Activated naive CD4-positive, alpha-beta T cell treated with anti-CD3 and anti-CD28 coated beads, Interleukin-2, amount 10 ng/mL, durations not matched to agents 7 days and 5 days (primary cell): Measurements from ENCODE around the gene COQ10A.

ENCODE experiments used
- CTCF ChIA-PET: fragments of 350-600 bp; sonication (Branson Sonifier 250); formaldehyde crosslinking; loops from one replicate; lab custom pipeline; 2021; ENCODE audit warnings: antibody characterized with exemption; lab: Charles Lee
- DNase-seq: peaks from one replicate; pipeline ENCODE4 v3.0.0-alpha.2; 2020
- H3K27ac Mint-ChIP-seq: one replicate; pipeline ENCODE4 v1.8.0; 2021; ENCODE audit warnings: mild to moderate bottlenecking, moderate library complexity, mixed read lengths
- H3K27me3 Mint-ChIP-seq: one replicate; pipeline ENCODE4 v1.8.0; 2021; ENCODE audit warnings: mild to moderate bottlenecking, mixed read lengths
- H3K36me3 Mint-ChIP-seq: one replicate; pipeline ENCODE4 v1.8.0; 2021; ENCODE audit warnings: mixed read lengths
- H3K4me1 Mint-ChIP-seq: one replicate; pipeline ENCODE4 v1.8.0; 2021; ENCODE audit warnings: mixed read lengths
- H3K4me3 Mint-ChIP-seq: one replicate; pipeline ENCODE4 v1.8.0; 2021; ENCODE audit warnings: mild to moderate bottlenecking, moderate library complexity, mixed read lengths
- H3K9me3 Mint-ChIP-seq: one replicate; pipeline ENCODE4 v1.8.0; 2021; ENCODE audit warnings: mixed read lengths

COQ10A gene

GRCh38 chr12:56299308-56299852 is 32.6 kb downstream of the COQ10A start:
- peak; percentile 47 for DNase-seq
- Mint-ChIP-seq H3K36me3 (peaks cover 18% of the 10 kb centered on the region), H3K27ac (peak overlapping the region; percentile 96), H3K9me3 (no peaks in the 10 kb centered on the region), H3K4me3 (peak overlapping the region; percentile 86), H3K27me3 (no peaks in the 10 kb centered on the region), H3K4me1 (peaks cover 53% of the 10 kb centered on the region)
- CTCF ChIA-PET, result interaction anchor here (1.0 to 1.7 kb wide), 5 partner anchors 10 to 165 kb away, joined by 3 to 8 read pairs (median 4); partner anchors contain the start of genes CNPY2 and PAN2

DNA sequence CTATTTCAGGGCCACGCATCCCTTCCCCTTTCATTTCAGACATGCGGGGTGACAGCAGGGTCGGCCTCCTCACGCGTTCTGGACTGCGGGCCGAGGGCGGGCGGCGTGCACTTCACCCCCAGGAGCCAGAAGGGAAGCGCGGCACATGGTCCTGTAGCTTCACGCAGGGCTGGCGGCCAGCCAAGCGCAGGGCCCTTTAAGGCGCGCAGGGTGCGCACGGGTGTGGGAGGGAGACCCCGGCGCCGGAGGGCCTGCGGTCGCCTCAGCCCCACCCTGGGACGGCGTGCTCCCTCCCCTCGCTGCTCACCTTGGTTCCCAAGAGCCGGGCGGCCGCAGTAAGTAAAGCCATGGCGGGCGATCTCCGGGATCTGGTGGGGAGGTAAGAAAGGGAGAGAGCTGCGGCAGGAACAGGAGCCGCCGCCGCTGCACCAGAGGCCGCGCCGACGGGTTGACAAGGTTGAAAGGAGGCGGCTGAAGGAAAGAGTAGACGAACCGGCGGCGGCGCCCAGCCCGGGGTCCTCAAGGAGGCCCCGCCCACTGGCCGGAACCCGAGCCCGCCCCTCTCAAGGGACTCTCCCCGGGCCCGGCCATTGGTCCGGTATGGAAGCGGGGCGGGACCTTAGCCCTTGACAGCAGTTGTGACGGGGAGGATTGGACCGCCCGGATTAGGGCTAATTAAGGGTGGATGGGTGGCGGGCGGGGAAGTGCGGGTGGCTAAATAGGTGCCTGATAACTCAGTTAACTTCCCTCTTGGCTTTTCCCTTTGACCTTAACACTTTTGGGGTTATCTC is 33.3 kb downstream of the COQ10A start, which contains the start of gene CS:
TSS of gene CS (minus strand) at position 478 of the 791 bp plus-strand sequence. CDS start at position 349, 129 bp downstream.
- H3K4me3 Mint-ChIP-seq, result peak within 1 kb of the TSS; percentile 86
- H3K9me3 Mint-ChIP-seq, result no peaks in the 10 kb centered on the region
- H3K27me3 Mint-ChIP-seq, result no peaks in the 10 kb centered on the region
- H3K27ac Mint-ChIP-seq, result peak within 1 kb of the TSS; percentile 96
- CTCF ChIA-PET, result interaction anchor here (0.9 to 1.7 kb wide), 8 partner anchors 16 to 164 kb away, joined by 3 to 4 read pairs (median 3); partner anchors contain the start of genes ANKRD52 and CNPY2
- peak; percentile 99 for DNase-seq
- H3K36me3 Mint-ChIP-seq, result peaks cover 18% of the 10 kb centered on the region
- H3K4me1 Mint-ChIP-seq, result peaks cover 51% of the 10 kb centered on the region

GRCh38 chr12:56300644-56301464 is 34.1 kb downstream of the COQ10A start:
- peaks cover 21% of the 10 kb centered on the region for H3K36me3 Mint-ChIP-seq
- peak overlapping the region; percentile 96 for H3K27ac Mint-ChIP-seq
- H3K27me3 Mint-ChIP-seq, result no peaks in the 10 kb centered on the region
- H3K4me1 Mint-ChIP-seq, result peaks cover 51% of the 10 kb centered on the region
- H3K4me3 Mint-ChIP-seq, result peak overlapping the region; percentile 86
- CTCF ChIA-PET, result interaction anchor here (0.7 to 1.5 kb wide), 7 partner anchors 15 to 107 kb away, joined by 3 to 4 read pairs (median 3); partner anchors contain the start of genes ANKRD52, CNPY2 and COQ10A
- no peaks in the 10 kb centered on the region for H3K9me3 Mint-ChIP-seq
- no peak for DNase-seq

GRCh38 chr12:56304276-56304675 is 37.5 kb downstream of the COQ10A start:
- CTCF ChIA-PET, result interaction anchor here (0.9 to 1.7 kb wide), 2 partner anchors 11 to 23 kb away, joined by 4 to 7 read pairs; partner anchors contain the start of gene CNPY2
- H3K9me3 Mint-ChIP-seq, result no peaks in the 10 kb centered on the region
- H3K4me3 Mint-ChIP-seq, result no peak overlapping the region
- DNase-seq, result no peak
- H3K36me3 Mint-ChIP-seq, result peaks cover 3% of the 10 kb centered on the region
- H3K27ac Mint-ChIP-seq, result no peak overlapping the region
- no peaks in the 10 kb centered on the region for H3K27me3 Mint-ChIP-seq
- peaks cover 20% of the 10 kb centered on the region for H3K4me1 Mint-ChIP-seq

DNA sequence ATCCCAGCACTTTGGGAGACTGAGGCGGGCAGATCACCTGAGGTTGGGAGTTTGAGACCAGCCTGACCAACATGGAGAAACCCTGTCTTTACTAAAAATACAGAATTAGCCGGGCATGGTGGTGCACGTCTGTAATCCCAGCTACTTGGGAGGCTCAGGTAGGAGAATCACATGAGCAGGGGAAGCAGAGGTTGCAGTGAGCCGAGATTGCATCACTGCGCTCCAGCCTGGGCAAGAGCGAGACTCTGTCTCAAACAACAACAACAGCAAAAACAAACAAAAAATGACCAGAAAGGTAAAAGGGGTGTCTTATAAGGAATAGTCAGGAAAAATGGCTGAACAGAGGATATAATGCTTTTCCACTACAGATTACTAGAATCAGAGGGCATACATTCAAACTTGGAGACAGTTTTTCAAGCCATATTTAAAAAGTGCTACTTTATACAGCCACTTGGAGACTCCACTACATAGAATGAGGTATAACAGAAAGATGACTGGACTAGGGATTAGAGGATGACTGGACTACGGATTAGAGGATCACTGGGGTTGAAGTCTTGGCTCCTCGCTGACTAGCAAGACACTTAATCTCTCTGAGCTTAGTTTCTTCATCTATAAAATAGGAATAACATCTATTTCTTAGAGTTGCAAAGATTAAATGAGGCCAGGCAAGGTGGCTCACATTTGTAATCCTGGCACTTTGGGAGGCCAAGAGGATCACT is 38.3 kb downstream of the COQ10A start:
- Mint-ChIP-seq H3K4me3 (no peak overlapping the region), H3K27ac (no peak overlapping the region), H3K36me3 (peaks cover 6% of the 10 kb centered on the region), H3K27me3 (no peaks in the 10 kb centered on the region), H3K4me1 (peaks cover 20% of the 10 kb centered on the region), H3K9me3 (no peaks in the 10 kb centered on the region)
- no peak for DNase-seq
- CTCF ChIA-PET, result interaction anchor here (0.9 to 1.7 kb wide), 2 partner anchors 11 to 23 kb away, joined by 4 to 7 read pairs; partner anchors contain the start of gene CNPY2

DNA sequence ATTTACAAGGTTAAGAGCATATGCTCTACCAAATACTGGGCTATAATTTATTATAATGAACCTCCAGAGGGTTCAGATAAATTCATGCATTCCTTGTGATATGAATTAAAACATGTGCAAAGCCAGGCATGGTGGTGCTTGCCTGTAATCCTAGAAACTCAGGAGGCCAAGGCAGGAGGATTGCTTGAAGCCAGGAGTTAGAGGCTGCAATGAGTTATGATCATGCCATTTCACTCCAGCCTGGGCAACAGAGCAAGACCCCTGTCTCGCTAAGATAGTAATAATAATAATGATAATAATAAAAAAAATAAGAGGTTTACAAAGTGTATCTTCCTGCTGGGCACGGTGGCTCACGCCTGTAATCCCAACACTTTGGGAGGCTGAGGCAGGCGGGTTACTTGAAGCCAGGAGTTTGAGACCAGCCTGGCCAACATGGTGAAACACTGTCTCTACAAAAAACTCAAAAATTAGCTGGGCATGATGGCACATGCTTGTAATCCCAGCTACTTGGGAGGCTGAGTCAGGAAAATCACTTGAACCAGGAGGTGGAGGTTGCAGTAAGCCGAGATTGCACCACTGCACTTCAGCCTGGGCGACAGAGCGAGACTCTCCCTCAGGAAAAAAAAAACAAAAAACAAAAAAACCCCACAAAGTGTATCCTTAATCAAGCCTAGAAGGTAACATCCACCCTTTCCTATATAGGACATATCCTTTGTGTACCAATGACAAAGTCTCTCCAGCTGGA is 40.7 kb downstream of the COQ10A start:
- Mint-ChIP-seq H3K9me3 (no peaks in the 10 kb centered on the region), H3K4me3 (no peak overlapping the region), H3K36me3 (peaks cover 11% of the 10 kb centered on the region), H3K27me3 (no peaks in the 10 kb centered on the region), H3K27ac (no peak overlapping the region), H3K4me1 (peaks cover under 1% of the 10 kb centered on the region)
- CTCF ChIA-PET, result no interaction called here
- no peak for DNase-seq

DNA sequence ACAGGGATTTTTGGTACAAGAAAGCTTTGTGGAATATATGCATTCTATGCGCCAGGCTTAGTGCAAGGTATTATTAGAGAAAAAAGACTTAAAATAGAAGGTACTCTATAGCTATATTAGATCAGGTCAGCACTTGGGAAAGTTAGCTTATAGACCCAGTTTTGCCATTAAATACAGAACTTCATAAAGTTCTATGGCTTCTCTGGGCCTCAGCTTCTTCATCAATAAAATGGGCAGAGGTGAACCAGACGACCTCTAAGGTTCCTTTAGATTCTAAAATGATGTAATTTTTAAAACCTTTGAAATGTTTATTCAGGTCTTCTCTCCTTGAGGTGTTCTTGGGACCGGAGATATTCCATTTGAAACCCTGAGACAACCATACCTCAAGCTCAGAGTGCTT is 42.0 kb downstream of the COQ10A start:
- Mint-ChIP-seq H3K4me1 (no peaks in the 10 kb centered on the region), H3K27ac (no peak overlapping the region), H3K4me3 (no peak overlapping the region), H3K9me3 (no peaks in the 10 kb centered on the region), H3K36me3 (peaks cover 11% of the 10 kb centered on the region), H3K27me3 (no peaks in the 10 kb centered on the region)
- CTCF ChIA-PET, result interaction anchor here (0.9 to 3.0 kb wide), 2 partner anchors 119 to 265 kb away, joined by 4 to 6 read pairs; partner anchors contain the start of gene SMARCC2
- DNase-seq, result no peak

GRCh38 chr12:56311003-56311402 is 44.3 kb downstream of the COQ10A start:
- Mint-ChIP-seq H3K27ac (no peak overlapping the region), H3K4me1 (peaks cover 11% of the 10 kb centered on the region), H3K27me3 (no peaks in the 10 kb centered on the region), H3K9me3 (no peaks in the 10 kb centered on the region), H3K36me3 (peaks cover 18% of the 10 kb centered on the region), H3K4me3 (no peak overlapping the region)
- CTCF ChIA-PET, result interaction anchor here (1.1 to 3.0 kb wide), 2 partner anchors 121 to 191 kb away, joined by 3 to 6 read pairs; partner anchors contain the start of gene SMARCC2
- DNase-seq, result no peak

DNA sequence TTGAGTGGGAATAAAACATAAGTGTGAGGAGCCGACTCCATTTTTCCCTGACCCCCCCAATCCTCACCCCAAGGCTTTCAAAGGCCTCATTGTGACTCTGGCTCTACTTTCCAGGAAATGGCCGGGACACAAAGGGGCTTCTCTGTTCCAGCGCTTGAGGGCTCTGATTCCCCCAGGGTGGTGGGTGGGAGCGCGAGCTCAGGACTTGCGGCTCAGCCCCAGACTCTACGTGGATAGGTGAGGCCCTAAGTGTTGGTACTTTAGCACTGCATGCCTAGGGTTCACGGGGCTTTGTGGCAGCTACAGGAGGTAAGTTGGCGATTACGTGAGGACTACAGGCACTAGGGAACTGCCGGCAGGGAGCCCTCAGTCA is 48.5 kb downstream of the COQ10A start:
- CTCF ChIA-PET, result interaction anchor here (0.5 to 2.3 kb wide), 4 partner anchors 10 to 149 kb away, joined by 3 to 7 read pairs (median 4); partner anchors contain the start of gene CS
- Mint-ChIP-seq H3K36me3 (peaks cover 28% of the 10 kb centered on the region), H3K9me3 (no peaks in the 10 kb centered on the region), H3K4me3 (peak overlapping the region; percentile 92), H3K27ac (peak overlapping the region; percentile 93), H3K27me3 (no peaks in the 10 kb centered on the region), H3K4me1 (peaks cover 19% of the 10 kb centered on the region)
- no peak for DNase-seq

DNA sequence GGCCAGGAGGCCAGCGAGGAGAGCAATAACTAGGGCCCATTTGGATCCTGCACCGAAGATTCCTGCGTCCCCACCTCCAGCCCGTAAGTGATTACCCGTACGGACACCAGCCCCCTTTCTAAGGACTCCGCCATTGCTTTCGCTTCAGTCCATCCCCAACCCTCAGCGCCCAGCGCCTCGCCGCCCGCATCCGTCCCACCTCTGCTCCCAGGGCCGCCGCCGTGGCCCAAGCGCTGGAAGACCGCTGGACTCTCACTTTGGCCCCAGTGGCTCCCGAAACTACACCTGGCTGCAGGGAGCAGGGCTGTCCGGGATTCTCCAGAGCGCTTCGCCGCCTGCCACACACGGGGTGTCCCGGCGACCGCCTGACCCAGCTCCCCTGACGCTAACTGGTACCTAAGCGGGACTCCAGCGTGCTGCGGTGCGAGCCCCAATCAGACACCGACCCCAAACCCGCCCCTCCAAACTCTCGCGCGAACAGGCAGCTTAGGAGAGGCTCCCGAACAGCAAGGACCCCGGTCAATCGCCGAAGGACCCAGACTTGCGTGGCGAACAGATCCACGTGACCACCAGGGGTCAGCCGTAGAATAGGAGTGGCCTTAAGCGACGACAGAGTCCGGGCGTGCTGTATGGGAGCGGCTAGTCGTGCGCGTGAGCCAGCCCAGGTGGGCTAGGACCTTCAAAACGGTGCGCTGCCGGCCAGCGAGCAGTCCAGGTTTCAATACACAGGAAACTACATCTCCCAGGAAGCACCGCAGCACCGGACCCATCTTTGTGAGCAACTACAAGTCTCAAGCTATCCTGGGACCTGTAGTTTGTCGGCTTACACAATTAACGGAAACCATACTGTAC is 49.1 kb downstream of the COQ10A start, which contains the start of gene CNPY2:
TSS of gene CNPY2 (minus strand) at position 367 of the 852 bp plus-strand sequence. CDS start 771 bp downstream, outside the sequence.
- Mint-ChIP-seq H3K27ac (peak within 1 kb of the TSS; percentile 93), H3K4me3 (peak within 1 kb of the TSS; percentile 92), H3K27me3 (no peaks in the 10 kb centered on the region), H3K36me3 (peaks cover 26% of the 10 kb centered on the region), H3K4me1 (peaks cover 19% of the 10 kb centered on the region), H3K9me3 (no peaks in the 10 kb centered on the region)
- CTCF ChIA-PET, result interaction anchor here (0.5 to 2.3 kb wide), 7 partner anchors 11 to 198 kb away, joined by 3 to 7 read pairs (median 3); partner anchors contain the start of genes CS and ZC3H10
- DNase-seq, result peak; percentile 98

- Mint-ChIP-seq H3K9me3 (no peaks in the 10 kb centered on the region), H3K4me3 (no peak overlapping the region), H3K27ac (no peak overlapping the region), H3K4me1 (peaks cover 19% of the 10 kb centered on the region), H3K36me3 (peaks cover 28% of the 10 kb centered on the region), H3K27me3 (no peaks in the 10 kb centered on the region)
- no peak for DNase-seq
- CTCF ChIA-PET, result interaction anchor here (1.0 to 1.1 kb wide), 2 partner anchors 20 to 147 kb away, joined by 3 to 4 read pairs; no protein-coding TSS in a partner anchor
These were observed 50.9 kb downstream of the COQ10A start for GRCh38 chr12:56317675-56318074.
